Activated T-helper 1 cell treated with anti-CD3 and anti-CD28 coated beads, Interleukin-12 subunit alpha, Interleukin-12 subunit beta, Interleukin-2, Interleukin-4 antibody, amounts not matched to agents 30 ng/mL and 10 ng/mL and 1 ng/mL, durations not matched to agents 14 hours and 24 hours and 36 hours (primary cell): Measurements from ENCODE around the gene ZNF574. TPM values are rescaled to one million over a fixed set of nuclear protein-coding genes. Genes with fewer than 3 reads are reported as not detected.
"Not testable (repeated sequence)": the region's sequence is repeated elsewhere in the genome, so short reads cannot be mapped to it uniquely, and the experiment has no call there.

Experiments
- DNase-seq: peaks from one replicate; pipeline ENCODE4 v3.0.0; 2021; ENCODE audit warnings: low spot score
- H3K27ac Mint-ChIP-seq: one replicate; pipeline ENCODE4 v1.8.0; 2021; ENCODE audit warnings: mild to moderate bottlenecking, mixed read lengths
- H3K27me3 Mint-ChIP-seq: one replicate; pipeline ENCODE4 v1.8.0; 2022; ENCODE audit warnings: mild to moderate bottlenecking, moderate library complexity, mixed read lengths; ENCODE audit not compliant: insufficient read depth
- H3K36me3 Mint-ChIP-seq: one replicate; pipeline ENCODE4 v1.8.0; 2021; ENCODE audit warnings: low read depth, mixed read lengths
- H3K4me1 Mint-ChIP-seq: one replicate; pipeline ENCODE4 v1.8.0; 2021; ENCODE audit warnings: low read depth, mixed read lengths
- H3K4me3 Mint-ChIP-seq: one replicate; pipeline ENCODE4 v1.8.0; 2021; ENCODE audit warnings: mild to moderate bottlenecking, moderate library complexity, mixed read lengths
- H3K9me3 Mint-ChIP-seq: one replicate; pipeline ENCODE4 v1.8.0; 2021; ENCODE audit warnings: mixed read lengths
- intact Hi-C: fragments of 100-400 bp; cut with micrococcal nuclease; formaldehyde crosslinking; loops from one replicate; pipeline ENCODE4 v1.15.1; 2024
- total RNA-seq: library from RNA; stranded (reverse); gene quantifications from 2 replicates; pipeline ENCODE4 v1.2.3, GENCODE V29; 2022

The ZNF574 gene
- total RNA-seq: 17.5 and 17.8 TPM in 2 replicates

- Mint-ChIP-seq H3K4me3 (peak within 1 kb of the TSS; percentile 97), H3K36me3 (peaks cover 27% of the 10 kb centered on the region)
- intact Hi-C loops: loop anchor here (1.0 to 5.0 kb wide), 8 partner anchors 41 to 347 kb away; partner anchors contain the start of genes DEDD2, POU2F2 and RABAC1
These were observed at the start of gene ZNF574 for GRCh38 chr19:42075616-42076379. Gene ZNF574 (plus strand): TSS chr19:42076166. CDS start chr19:42078607, 2,441 bp downstream.

GRCh38 chr19:42028304-42029216 is 47.4 kb upstream of the ZNF574 start:
- Mint-ChIP-seq H3K27ac (no peak overlapping the region), H3K9me3 (no peaks in the 10 kb centered on the region), H3K4me1 (no peaks in the 10 kb centered on the region), H3K27me3 (peaks cover 9% of the 10 kb centered on the region), H3K4me3 (no peak overlapping the region), H3K36me3 (no peaks in the 10 kb centered on the region)
- intact Hi-C loops: no loop called here
- DNase-seq: no peak

More at GRCh38 chr19:42075616-42076379, at the start of gene ZNF574:
- H3K4me1 Mint-ChIP-seq: peaks cover 37% of the 10 kb centered on the region
- peak; percentile 97 for DNase-seq
- H3K27me3 Mint-ChIP-seq: peaks cover 1% of the 10 kb centered on the region
- H3K9me3 Mint-ChIP-seq: no peaks in the 10 kb centered on the region
- peak within 1 kb of the TSS; percentile 99 for H3K27ac Mint-ChIP-seq

- Mint-ChIP-seq H3K9me3 (no peaks in the 10 kb centered on the region), H3K4me1 (peaks cover 8% of the 10 kb centered on the region), H3K4me3 (no peak overlapping the region), H3K27ac (no peak overlapping the region), H3K27me3 (peaks cover 9% of the 10 kb centered on the region), H3K36me3 (no peaks in the 10 kb centered on the region)
- intact Hi-C loops: no loop called here
- DNase-seq: no peak
These were observed 45.1 kb upstream of the ZNF574 start for GRCh38 chr19:42030645-42031440.

- Mint-ChIP-seq H3K4me3 (no peak overlapping the region), H3K27me3 (peaks cover 9% of the 10 kb centered on the region), H3K36me3 (no peaks in the 10 kb centered on the region), H3K9me3 (no peaks in the 10 kb centered on the region), H3K27ac (no peak overlapping the region), H3K4me1 (peaks cover 8% of the 10 kb centered on the region)
- intact Hi-C loops: no loop called here
- DNase-seq: no peak
These were observed 43.5 kb upstream of the ZNF574 start for GRCh38 chr19:42032431-42032830.

- Mint-ChIP-seq H3K4me1 (peaks cover 8% of the 10 kb centered on the region), H3K9me3 (no peaks in the 10 kb centered on the region), H3K27me3 (peaks cover 9% of the 10 kb centered on the region), H3K36me3 (no peaks in the 10 kb centered on the region), H3K4me3 (no peak overlapping the region), H3K27ac (no peak overlapping the region)
- no peak for DNase-seq
- intact Hi-C loops: no loop called here
These were observed 42.6 kb upstream of the ZNF574 start for GRCh38 chr19:42033413-42033812.

GRCh38 chr19:42034640-42035391 is 41.1 kb upstream of the ZNF574 start:
- H3K27ac Mint-ChIP-seq, H3K36me3 Mint-ChIP-seq, H3K9me3 Mint-ChIP-seq, H3K4me3 Mint-ChIP-seq, H3K27me3 Mint-ChIP-seq, H3K4me1 Mint-ChIP-seq: not testable (repeated sequence)
- peak; percentile 57 for DNase-seq
- intact Hi-C loops: loop anchor here (1.0 to 2.0 kb wide), 4 partner anchors 38 to 176 kb away; partner anchors contain the start of gene RABAC1

GRCh38 chr19:42037649-42038048 is 38.3 kb upstream of the ZNF574 start:
- peaks cover 8% of the 10 kb centered on the region for H3K4me1 Mint-ChIP-seq
- intact Hi-C loops: no loop called here
- no peak for DNase-seq
- H3K36me3 Mint-ChIP-seq: no peaks in the 10 kb centered on the region
- H3K9me3 Mint-ChIP-seq: no peaks in the 10 kb centered on the region
- no peaks in the 10 kb centered on the region for H3K27me3 Mint-ChIP-seq
- no peak overlapping the region for H3K4me3 Mint-ChIP-seq
- no peak overlapping the region for H3K27ac Mint-ChIP-seq

GRCh38 chr19:42038666-42039065 is 37.3 kb upstream of the ZNF574 start:
- no peak for DNase-seq
- H3K36me3 Mint-ChIP-seq: no peaks in the 10 kb centered on the region
- no peak overlapping the region for H3K4me3 Mint-ChIP-seq
- intact Hi-C loops: no loop called here
- no peaks in the 10 kb centered on the region for H3K9me3 Mint-ChIP-seq
- H3K27ac Mint-ChIP-seq: no peak overlapping the region
- peaks cover 8% of the 10 kb centered on the region for H3K4me1 Mint-ChIP-seq
- H3K27me3 Mint-ChIP-seq: no peaks in the 10 kb centered on the region

- H3K27me3 Mint-ChIP-seq: no peaks in the 10 kb centered on the region
- DNase-seq: no peak
- peaks cover 1% of the 10 kb centered on the region for H3K4me1 Mint-ChIP-seq
- H3K4me3 Mint-ChIP-seq: no peak overlapping the region
- H3K36me3 Mint-ChIP-seq: no peaks in the 10 kb centered on the region
- no peak overlapping the region for H3K27ac Mint-ChIP-seq
- intact Hi-C loops: no loop called here
- no peaks in the 10 kb centered on the region for H3K9me3 Mint-ChIP-seq
These were observed 35.9 kb upstream of the ZNF574 start for GRCh38 chr19:42040031-42040430.

- H3K4me3 Mint-ChIP-seq, H3K36me3 Mint-ChIP-seq, H3K9me3 Mint-ChIP-seq, DNase-seq, H3K4me1 Mint-ChIP-seq, H3K27ac Mint-ChIP-seq, intact Hi-C loops, H3K27me3 Mint-ChIP-seq: not testable (repeated sequence)
These were observed 35.5 kb upstream of the ZNF574 start for GRCh38 chr19:42040491-42040890.

- no peaks in the 10 kb centered on the region for H3K36me3 Mint-ChIP-seq
- H3K4me1 Mint-ChIP-seq: no peaks in the 10 kb centered on the region
- intact Hi-C loops: no loop called here
- H3K9me3 Mint-ChIP-seq: no peaks in the 10 kb centered on the region
- peaks cover 6% of the 10 kb centered on the region for H3K27me3 Mint-ChIP-seq
- H3K4me3 Mint-ChIP-seq: no peak overlapping the region
- no peak overlapping the region for H3K27ac Mint-ChIP-seq
- no peak for DNase-seq
These were observed 33.4 kb upstream of the ZNF574 start for GRCh38 chr19:42042455-42043170.
